ENCODE results near the gene ZNF440.

GRCh38 chr19:11783767-11784166 is 30.3 kb upstream of the ZNF440 start:
- TF ChIP-seq CTCF (conservative IDR thresholded peaks at IDR 0.05; ENCODE audit: low read length): no peak
- TF ChIP-seq EZH2phosphoT487 (IDR thresholded peaks at IDR 0.05; ENCODE audit: borderline replicate concordance): no peak
